ENCODE results near the gene ANKRD44.

DNA sequence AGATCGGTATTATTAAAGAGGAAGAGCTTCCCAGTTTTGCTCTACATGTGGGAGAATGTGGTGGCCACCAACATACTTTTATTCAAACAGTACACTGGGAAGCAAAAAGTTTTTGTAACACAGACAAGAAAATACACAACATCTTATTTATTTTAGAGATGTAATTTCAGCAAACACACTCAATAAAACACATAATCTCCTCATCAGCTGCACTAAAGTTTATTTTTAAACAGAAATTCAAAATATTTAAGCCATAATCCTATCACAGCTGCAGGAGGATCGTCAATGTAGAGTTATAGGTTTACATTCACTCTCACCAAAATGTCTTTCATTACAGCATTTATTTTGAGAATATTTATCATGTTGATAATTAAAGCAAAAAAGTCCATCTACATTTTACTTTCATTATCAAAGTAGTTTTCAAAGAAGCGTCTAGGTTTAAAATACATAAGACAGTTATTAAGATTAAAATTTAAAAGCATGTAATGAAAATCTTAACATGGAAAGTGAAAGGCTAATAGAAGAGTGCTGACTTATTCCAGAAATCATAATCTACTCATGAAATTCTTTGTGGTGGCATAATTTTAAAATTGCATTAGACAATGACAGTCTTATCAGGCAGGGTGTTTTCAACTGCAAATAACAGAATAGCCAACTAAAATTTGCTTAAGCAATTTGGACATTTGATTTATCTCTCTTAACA, 61.0 kb downstream of the ANKRD44 start:
- TF ChIP-seq EZH2phosphoT487 (IDR thresholded peaks at IDR 0.05; ENCODE audit: insufficient read depth, low read depth) (no peak), EZH2 (IDR thresholded peaks at IDR 0.05; ENCODE audit: insufficient read depth, poor library complexity, severe bottlenecking) (no peak)
